Esophagus muscularis mucosa (tissue), 4 donors: Measurements from ENCODE around the gene ECPAS. TPM values are rescaled to one million over a fixed set of nuclear protein-coding genes. Genes with fewer than 3 reads are reported as not detected.

ENCODE experiments used
- DNase-seq: peaks from one replicate; pipeline ENCODE4 v3.0.0-alpha.2; 2017; ENCODE audit errors: extremely low spot score
- H3K27ac ChIP-seq, 4 donors: fragments of 200-600 bp; sonication (generic); replicated peaks in 1 of 4; 1 replicate in 3 of 4; 2 replicates in 1 of 4; pipeline ENCODE4 v1.5.1; 2016 to 2019; ENCODE audit warnings: mild to moderate bottlenecking in 1 of 4
- H3K27me3 ChIP-seq, 4 donors: fragments of 200-600 bp; sonication (generic); one replicate each; pipeline versions ENCODE4 v1.5.1 to v1.6.0; 2016 to 2019
- H3K36me3 ChIP-seq, 4 donors: fragments of 200-600 bp; sonication (generic); one replicate each; pipeline ENCODE4 v1.5.1; 2016 to 2019
- H3K4me1 ChIP-seq, 4 donors: fragments of 200-600 bp; sonication (generic); one replicate each; pipeline ENCODE4 v1.5.1; 2016 to 2019
- H3K4me3 ChIP-seq, 4 donors: fragments of 200-600 bp; sonication (generic); 1 replicate in 2 of 4; 2 replicates in 2 of 4; pipeline ENCODE4 v1.5.1; 2016 to 2019; ENCODE audit warnings: mild to moderate bottlenecking in 4 of 4, moderate library complexity in 1 of 4
- H3K9me3 ChIP-seq, 4 donors: fragments of 200-600 bp; sonication (generic); 1 replicate in 3 of 4; 2 replicates in 1 of 4; pipeline ENCODE4 v1.5.1; 2016 to 2019
- EP300 ChIP-seq: sonication (generic); formaldehyde crosslinking; IDR thresholded peaks from one replicate; pipeline ENCODE4 v1.6.1; 2017; ENCODE audit warnings: antibody characterized with exemption
- POLR2A ChIP-seq: fragments of 450-650 bp; IDR thresholded peaks from one replicate; pipeline ENCODE4 v1.6.1; 2017; ENCODE audit warnings: antibody characterized with exemption, moderate library complexity, mild to moderate bottlenecking, low read depth
- POLR2AphosphoS5 ChIP-seq, 2 donors: sonication (generic); formaldehyde crosslinking; IDR thresholded peaks; one replicate each; pipeline ENCODE4 v1.6.1; 2017; ENCODE audit warnings: antibody characterized with exemption in 2 of 2
- WGBS: methylation state at CpG from one replicate; pipeline ENCODE4 v1.1.5; 2018; 5-methylcytosine and 5-hydroxymethylcytosine counted together
- intact Hi-C: fragments of 100-400 bp; cut with DNase I; formaldehyde crosslinking; loops from one replicate; pipeline ENCODE4 v1.15.1; 2023
- total RNA-seq, 4 donors: library from RNA; depleted of rRNA; stranded (reverse); fragments of >200 nt; gene quantifications; one replicate each; pipeline versions ENCODE4 v1.1.0 to v1.2.1, GENCODE V29; 2016
- TF ChIP-seq, protein P1 (sequence below), 3 experiments: fragments of 200-600 bp in 2 of 3; fragments of 450-650 bp in 1 of 3; sonication (generic) in 2 of 3; IDR thresholded peaks; one replicate each; pipeline ENCODE4 v1.5.1; 2017 to 2019; ENCODE audit warnings: antibody characterized with exemption in 3 of 3, mild to moderate bottlenecking in 2 of 3, moderate library complexity in 1 of 3

Gene ECPAS, protein sequence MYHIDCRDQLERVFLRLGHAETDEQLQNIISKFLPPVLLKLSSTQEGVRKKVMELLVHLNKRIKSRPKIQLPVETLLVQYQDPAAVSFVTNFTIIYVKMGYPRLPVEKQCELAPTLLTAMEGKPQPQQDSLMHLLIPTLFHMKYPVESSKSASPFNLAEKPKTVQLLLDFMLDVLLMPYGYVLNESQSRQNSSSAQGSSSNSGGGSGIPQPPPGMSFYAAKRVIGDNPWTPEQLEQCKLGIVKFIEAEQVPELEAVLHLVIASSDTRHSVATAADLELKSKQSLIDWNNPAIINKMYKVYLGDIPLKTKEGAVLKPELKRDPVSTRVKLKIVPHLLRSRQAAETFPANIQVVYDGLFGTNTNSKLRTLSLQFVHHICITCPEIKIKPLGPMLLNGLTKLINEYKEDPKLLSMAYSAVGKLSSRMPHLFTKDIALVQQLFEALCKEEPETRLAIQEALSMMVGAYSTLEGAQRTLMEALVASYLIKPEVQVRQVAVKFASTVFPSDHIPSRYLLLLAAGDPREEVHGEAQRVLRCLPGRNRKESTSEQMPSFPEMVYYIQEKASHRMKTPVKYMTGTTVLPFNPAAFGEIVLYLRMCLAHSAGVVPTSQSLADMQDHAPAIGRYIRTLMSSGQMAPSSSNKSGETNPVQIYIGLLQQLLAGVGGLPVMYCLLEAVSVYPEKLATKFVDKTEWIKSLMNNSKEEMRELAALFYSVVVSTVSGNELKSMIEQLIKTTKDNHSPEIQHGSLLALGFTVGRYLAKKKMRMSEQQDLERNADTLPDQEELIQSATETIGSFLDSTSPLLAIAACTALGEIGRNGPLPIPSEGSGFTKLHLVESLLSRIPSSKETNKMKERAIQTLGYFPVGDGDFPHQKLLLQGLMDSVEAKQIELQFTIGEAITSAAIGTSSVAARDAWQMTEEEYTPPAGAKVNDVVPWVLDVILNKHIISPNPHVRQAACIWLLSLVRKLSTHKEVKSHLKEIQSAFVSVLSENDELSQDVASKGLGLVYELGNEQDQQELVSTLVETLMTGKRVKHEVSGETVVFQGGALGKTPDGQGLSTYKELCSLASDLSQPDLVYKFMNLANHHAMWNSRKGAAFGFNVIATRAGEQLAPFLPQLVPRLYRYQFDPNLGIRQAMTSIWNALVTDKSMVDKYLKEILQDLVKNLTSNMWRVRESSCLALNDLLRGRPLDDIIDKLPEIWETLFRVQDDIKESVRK (N-terminal part only)
- total RNA-seq, result 10 to 100 TPM; 72.9 to 89.3 (median 80.6) TPM

- peak within 1 kb of the TSS; percentile 97 to 99 (median 99) for H3K27ac ChIP-seq
- H3K36me3 ChIP-seq, result no peaks in the 10 kb centered on the region
- peaks cover 9 to 42% (median 37%) of the 10 kb centered on the region in 4 donors for H3K4me1 ChIP-seq
- H3K9me3 ChIP-seq, result no peaks in the 10 kb centered on the region
- DNase-seq, result no peak
- H3K4me3 ChIP-seq, result peak within 1 kb of the TSS; percentile 86 to 99 (median 93)
- H3K27me3 ChIP-seq, result no peaks in the 10 kb centered on the region
- intact Hi-C loops, result loop anchor here (5.0 kb wide), 1 partner anchor 43 kb away; the partner anchor contains the start of gene ZNF483
- TF ChIP-seq POLR2AphosphoS5 (IDR thresholded peaks at IDR 0.05) (peak; percentile 49 to 54), EP300 (no peak)
- WGBS, result no CpG with 5 or more reads among the region's 101 CpGs
Observed at GRCh38 chr9:111483858-111484571, at the start of gene ECPAS. Gene ECPAS, minus strand, starts transcription at chr9:111484383. Its CDS starts 11,465 bp downstream, at chr9:111472918.

DNA sequence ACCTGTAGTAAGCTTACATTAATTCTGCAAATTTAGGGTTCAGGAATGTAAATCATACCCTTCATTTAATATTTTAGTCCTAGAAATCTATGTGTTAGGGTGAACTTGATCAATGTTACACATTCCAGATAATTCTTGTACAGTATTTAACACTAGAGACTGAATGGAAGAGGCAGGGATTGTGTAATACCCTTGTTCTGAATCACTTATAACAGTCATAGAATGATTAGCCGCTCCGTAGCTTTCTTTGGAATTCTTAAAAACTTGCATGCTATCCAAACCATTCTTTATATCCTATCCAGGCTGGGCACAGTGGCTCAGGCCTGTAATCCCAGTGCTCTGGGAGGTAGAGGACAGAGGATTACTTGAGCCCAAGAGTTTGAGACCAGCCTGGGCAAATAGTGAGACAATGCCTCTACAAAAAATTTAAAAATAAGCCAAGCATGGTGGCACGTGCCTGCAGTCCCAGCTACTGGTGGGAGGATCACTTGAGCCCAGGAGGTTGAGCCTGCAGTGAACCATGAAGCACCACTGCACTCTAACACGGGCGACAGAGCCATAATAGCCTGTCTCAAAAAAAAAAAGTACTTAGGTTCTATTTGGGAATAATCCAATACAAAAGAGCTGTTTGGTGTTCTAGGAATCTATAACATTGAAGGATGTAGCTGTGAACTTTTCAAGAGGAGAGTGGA lies 49.1 kb upstream of the ECPAS start:
- Histone ChIP-seq H3K36me3 (peaks cover 46 to 88% (median 67%) of the 10 kb centered on the region in 4 donors), H3K27ac (no peak overlapping the region), H3K4me1 (no peaks in the 10 kb centered on the region), H3K4me3 (no peak overlapping the region), H3K9me3 (peaks cover 0 to 51% (median 23%) of the 10 kb centered on the region in 4 donors), H3K27me3 (no peaks in the 10 kb centered on the region)
- DNase-seq, result no peak
- intact Hi-C loops, result no loop called here
- 92% methylated on average over 5 of the region's 5 CpGs for WGBS
- TF ChIP-seq POLR2AphosphoS5 (IDR thresholded peaks at IDR 0.05) (no peak), POLR2A (no peak), EP300 (no peak)
- TF ChIP-seq, protein P1, sequence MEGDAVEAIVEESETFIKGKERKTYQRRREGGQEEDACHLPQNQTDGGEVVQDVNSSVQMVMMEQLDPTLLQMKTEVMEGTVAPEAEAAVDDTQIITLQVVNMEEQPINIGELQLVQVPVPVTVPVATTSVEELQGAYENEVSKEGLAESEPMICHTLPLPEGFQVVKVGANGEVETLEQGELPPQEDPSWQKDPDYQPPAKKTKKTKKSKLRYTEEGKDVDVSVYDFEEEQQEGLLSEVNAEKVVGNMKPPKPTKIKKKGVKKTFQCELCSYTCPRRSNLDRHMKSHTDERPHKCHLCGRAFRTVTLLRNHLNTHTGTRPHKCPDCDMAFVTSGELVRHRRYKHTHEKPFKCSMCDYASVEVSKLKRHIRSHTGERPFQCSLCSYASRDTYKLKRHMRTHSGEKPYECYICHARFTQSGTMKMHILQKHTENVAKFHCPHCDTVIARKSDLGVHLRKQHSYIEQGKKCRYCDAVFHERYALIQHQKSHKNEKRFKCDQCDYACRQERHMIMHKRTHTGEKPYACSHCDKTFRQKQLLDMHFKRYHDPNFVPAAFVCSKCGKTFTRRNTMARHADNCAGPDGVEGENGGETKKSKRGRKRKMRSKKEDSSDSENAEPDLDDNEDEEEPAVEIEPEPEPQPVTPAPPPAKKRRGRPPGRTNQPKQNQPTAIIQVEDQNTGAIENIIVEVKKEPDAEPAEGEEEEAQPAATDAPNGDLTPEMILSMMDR (IDR thresholded peaks at IDR 0.05), result no peak

GRCh38 chr9:111531716-111532115 lies 47.5 kb upstream of the ECPAS start:
- TF ChIP-seq POLR2AphosphoS5 (IDR thresholded peaks at IDR 0.05) (no peak), POLR2A (no peak), EP300 (no peak)
- TF ChIP-seq, protein P1 (IDR thresholded peaks at IDR 0.05), result no peak
- 100% methylated on average over 4 of the region's 4 CpGs for WGBS
- Histone ChIP-seq H3K36me3 (peaks cover 31 to 80% (median 57%) of the 10 kb centered on the region in 4 donors), H3K4me3 (no peak overlapping the region), H3K27ac (no peak overlapping the region), H3K9me3 (peaks cover 0 to 36% (median 11%) of the 10 kb centered on the region in 4 donors), H3K27me3 (no peaks in the 10 kb centered on the region), H3K4me1 (peaks cover 0 to 4% (median 3%) of the 10 kb centered on the region in 4 donors)
- intact Hi-C loops, result no loop called here
- DNase-seq, result no peak

DNA sequence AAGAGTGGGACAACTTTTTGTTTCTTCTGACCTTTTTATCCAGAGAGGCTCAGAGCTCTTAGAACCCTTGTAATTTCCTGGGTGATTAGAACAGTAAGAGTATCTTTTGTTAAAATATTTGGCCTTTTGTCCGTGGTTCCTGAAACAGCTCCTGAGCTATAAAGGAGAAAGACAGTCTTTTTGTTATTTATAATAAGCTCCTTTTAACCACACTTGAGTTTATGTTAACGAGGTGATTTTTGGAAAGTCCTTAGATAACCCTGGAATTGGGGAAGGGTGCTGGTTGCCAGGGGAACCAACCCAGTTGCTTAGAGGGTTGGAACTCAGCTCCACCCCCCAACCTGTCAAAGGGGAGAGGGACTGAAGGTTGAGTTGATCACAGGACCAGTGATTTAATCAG lies 45.6 kb upstream of the ECPAS start:
- intact Hi-C loops, result loop anchor here (5.0 kb wide), 1 partner anchor 47 kb away; the partner anchor contains the start of gene ECPAS
- Histone ChIP-seq H3K9me3 (peaks cover 0 to 16% (median 0%) of the 10 kb centered on the region in 4 donors), H3K36me3 (peaks cover 12 to 61% (median 37%) of the 10 kb centered on the region in 4 donors), H3K4me3 (no peak overlapping the region), H3K27ac (no peak overlapping the region), H3K4me1 (peaks cover 10 to 17% (median 15%) of the 10 kb centered on the region in 4 donors), H3K27me3 (no peaks in the 10 kb centered on the region)
- DNase-seq, result no peak
- 37% methylated on average over 2 of the region's 2 CpGs for WGBS
- TF ChIP-seq POLR2A (no peak), EP300 (no peak), POLR2AphosphoS5 (IDR thresholded peaks at IDR 0.05) (no peak)
- TF ChIP-seq, protein P1 (IDR thresholded peaks at IDR 0.05), result no peak
